Nephron (organoid): ENCODE measurements around the gene DUSP9.
A peak's percentile ranks its signal among the peaks of the same experiment; 100 is the strongest.

ENCODE experiments used
- H3K27ac Mint-ChIP-seq, 3 experiments: 2 replicates each; pipeline ENCODE4 v1.8.0; 2020; ENCODE audit warnings: mixed read lengths in 3 of 3, mild to moderate bottlenecking in 2 of 3, moderate library complexity in 1 of 3
- H3K27me3 Mint-ChIP-seq: 2 replicates; pipeline ENCODE4 v1.8.0; 2021; ENCODE audit warnings: low read depth, mild to moderate bottlenecking, moderate library complexity, mixed read lengths
- H3K36me3 Mint-ChIP-seq: 2 replicates; pipeline ENCODE4 v1.8.0; 2020; ENCODE audit warnings: low read depth, mixed read lengths
- H3K4me1 Mint-ChIP-seq: 2 replicates; pipeline ENCODE4 v1.8.0; 2020; ENCODE audit warnings: mixed read lengths
- H3K4me3 Mint-ChIP-seq, 3 experiments: 2 replicates each; pipeline ENCODE4 v1.8.0; 2020; ENCODE audit warnings: mild to moderate bottlenecking in 3 of 3, mixed read lengths in 3 of 3, moderate library complexity in 2 of 3
- H3K9me3 Mint-ChIP-seq: 2 replicates; pipeline ENCODE4 v1.8.0; 2020; ENCODE audit warnings: mixed read lengths
- TF ChIP-seq, protein P1 (sequence below), 3 experiments: fragments of 200-600 bp; sonication (generic); IDR thresholded peaks; one replicate each; pipeline ENCODE4 v1.5.0; 2021; ENCODE audit warnings: antibody characterized with exemption in 3 of 3; ENCODE audit not compliant: unreplicated experiment in 3 of 3

DUSP9 gene

DNA sequence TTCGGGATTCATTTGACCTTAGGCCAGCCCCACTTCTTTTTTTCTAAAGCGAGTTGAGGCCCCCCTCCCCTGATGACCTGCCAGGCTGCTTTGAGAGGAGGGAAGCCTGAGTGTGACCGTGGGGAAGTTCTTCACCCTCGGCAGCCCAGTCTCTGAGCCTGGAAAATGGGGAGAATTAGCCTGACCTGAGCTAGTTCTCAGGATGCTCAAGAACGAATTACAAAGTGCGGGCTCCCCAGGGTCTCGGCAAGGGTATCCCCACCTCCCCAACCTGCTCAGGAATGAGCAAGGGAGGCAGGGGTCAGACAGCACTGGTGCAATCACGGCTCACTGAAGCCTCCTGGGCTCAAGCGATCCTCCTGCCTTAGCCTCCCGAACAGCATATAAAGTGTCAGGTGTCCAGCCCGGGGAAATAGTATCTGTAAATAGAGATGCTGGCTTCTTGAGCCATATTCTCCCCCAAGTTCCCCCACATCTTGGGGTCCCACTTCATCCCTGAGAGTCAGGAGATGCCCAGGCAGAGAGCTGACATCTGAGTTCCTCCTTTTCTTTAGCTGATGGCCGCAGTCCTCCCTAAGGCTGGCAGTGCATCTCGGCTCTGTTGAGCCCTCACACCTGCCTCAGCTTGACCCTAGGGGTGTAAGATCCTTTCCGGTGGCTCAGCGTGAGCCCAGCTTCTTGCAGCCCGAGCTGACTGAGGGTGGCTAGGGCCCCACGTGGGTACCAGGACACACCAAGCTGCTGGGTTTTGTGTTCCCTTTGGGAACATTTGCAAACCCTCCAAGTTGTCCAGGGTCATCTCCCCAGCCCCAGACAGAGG lies 1.6 kb downstream of the DUSP9 start:
- no peaks in the 10 kb centered on the region for H3K36me3 Mint-ChIP-seq
- peaks cover 42% of the 10 kb centered on the region for H3K27me3 Mint-ChIP-seq
- H3K4me3 Mint-ChIP-seq: peak overlapping the region in 1 of 3 experiments; percentile 37
- TF ChIP-seq, protein P1, sequence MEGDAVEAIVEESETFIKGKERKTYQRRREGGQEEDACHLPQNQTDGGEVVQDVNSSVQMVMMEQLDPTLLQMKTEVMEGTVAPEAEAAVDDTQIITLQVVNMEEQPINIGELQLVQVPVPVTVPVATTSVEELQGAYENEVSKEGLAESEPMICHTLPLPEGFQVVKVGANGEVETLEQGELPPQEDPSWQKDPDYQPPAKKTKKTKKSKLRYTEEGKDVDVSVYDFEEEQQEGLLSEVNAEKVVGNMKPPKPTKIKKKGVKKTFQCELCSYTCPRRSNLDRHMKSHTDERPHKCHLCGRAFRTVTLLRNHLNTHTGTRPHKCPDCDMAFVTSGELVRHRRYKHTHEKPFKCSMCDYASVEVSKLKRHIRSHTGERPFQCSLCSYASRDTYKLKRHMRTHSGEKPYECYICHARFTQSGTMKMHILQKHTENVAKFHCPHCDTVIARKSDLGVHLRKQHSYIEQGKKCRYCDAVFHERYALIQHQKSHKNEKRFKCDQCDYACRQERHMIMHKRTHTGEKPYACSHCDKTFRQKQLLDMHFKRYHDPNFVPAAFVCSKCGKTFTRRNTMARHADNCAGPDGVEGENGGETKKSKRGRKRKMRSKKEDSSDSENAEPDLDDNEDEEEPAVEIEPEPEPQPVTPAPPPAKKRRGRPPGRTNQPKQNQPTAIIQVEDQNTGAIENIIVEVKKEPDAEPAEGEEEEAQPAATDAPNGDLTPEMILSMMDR (IDR thresholded peaks at IDR 0.05; ENCODE audit: unreplicated experiment in 3 of 3): no peak
- H3K9me3 Mint-ChIP-seq: peaks cover 15% of the 10 kb centered on the region
- H3K4me1 Mint-ChIP-seq: no peaks in the 10 kb centered on the region
- H3K27ac Mint-ChIP-seq: no peak overlapping the region

DNA sequence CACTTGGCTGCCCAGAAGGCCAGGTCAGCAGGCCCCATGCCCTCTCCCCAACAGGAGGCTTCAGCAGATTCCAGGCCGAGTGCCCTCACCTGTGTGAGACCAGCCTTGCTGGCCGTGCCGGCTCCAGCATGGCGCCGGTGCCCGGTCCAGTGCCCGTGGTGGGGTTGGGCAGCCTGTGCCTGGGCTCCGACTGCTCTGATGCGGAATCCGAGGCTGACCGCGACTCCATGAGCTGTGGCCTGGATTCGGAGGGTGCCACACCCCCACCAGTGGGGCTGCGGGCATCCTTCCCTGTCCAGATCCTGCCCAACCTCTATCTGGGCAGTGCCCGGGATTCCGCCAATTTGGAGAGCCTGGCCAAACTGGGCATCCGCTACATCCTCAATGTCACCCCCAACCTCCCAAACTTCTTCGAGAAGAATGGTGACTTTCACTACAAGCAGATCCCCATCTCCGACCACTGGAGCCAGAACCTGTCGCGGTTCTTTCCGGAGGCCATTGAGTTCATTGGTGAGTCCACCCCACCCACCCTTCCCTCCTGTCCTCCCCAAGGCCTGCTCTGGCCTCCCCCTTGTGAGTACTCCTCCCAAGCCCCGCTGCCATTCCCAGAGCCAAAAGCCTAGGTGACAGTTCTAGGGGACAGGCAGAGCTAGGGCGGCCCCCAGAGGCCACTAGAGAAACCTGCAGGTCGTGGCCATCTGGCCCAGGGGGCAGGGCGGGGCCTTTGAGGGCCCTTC lies 2.3 kb downstream of the DUSP9 start:
- H3K4me1 Mint-ChIP-seq: no peaks in the 10 kb centered on the region

DNA sequence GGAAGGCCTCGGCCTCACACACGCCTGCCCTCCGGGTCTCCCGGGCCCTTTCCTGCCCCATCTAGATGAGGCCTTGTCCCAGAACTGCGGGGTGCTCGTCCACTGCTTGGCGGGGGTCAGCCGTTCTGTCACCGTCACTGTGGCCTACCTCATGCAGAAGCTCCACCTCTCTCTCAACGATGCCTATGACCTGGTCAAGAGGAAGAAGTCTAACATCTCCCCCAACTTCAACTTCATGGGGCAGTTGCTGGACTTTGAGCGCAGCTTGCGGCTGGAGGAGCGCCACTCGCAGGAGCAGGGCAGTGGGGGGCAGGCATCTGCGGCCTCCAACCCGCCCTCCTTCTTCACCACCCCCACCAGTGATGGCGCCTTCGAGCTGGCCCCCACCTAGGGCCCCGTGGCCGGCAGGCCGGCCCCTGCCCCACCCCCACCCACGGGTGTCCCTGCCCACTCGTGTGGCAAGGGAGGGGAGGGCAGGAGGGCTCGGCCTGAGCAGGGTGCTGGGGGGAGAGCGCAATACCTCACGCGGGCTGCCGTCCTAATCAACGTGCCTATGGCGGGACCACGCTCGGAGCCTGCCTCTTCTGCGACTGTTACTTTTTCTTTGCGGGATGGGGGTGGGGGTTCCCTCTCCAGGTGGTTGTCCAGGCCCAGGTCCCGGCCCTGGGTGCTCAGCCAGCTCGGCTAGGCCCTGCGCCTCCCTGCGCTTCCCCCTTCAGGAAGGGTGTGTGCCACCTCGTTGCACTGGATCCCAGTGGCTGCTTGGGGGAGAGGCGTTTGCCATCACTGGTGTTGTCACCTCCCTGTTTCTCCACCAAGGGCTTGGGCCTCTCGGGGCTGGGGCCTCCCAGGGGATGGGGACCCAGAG lies 3.1 kb downstream of the DUSP9 start:
- TF ChIP-seq, protein P1 (IDR thresholded peaks at IDR 0.05; ENCODE audit: unreplicated experiment in 3 of 3): no peak
- H3K36me3 Mint-ChIP-seq: no peaks in the 10 kb centered on the region
- H3K9me3 Mint-ChIP-seq: peaks cover 27% of the 10 kb centered on the region
- H3K27ac Mint-ChIP-seq: no peak overlapping the region
- no peak overlapping the region for H3K4me3 Mint-ChIP-seq
- H3K27me3 Mint-ChIP-seq: peaks cover 34% of the 10 kb centered on the region
- no peaks in the 10 kb centered on the region for H3K4me1 Mint-ChIP-seq

More for the DNA sequence above, 2.3 kb downstream of the DUSP9 start:
- H3K36me3 Mint-ChIP-seq: no peaks in the 10 kb centered on the region
- H3K27ac Mint-ChIP-seq: no peak overlapping the region
- H3K27me3 Mint-ChIP-seq: peaks cover 38% of the 10 kb centered on the region
- TF ChIP-seq, protein P1 (IDR thresholded peaks at IDR 0.05; ENCODE audit: unreplicated experiment in 3 of 3): peak in 1 of 3 experiments; percentile 26
- H3K4me3 Mint-ChIP-seq: no peak overlapping the region
- H3K9me3 Mint-ChIP-seq: peaks cover 20% of the 10 kb centered on the region

DNA sequence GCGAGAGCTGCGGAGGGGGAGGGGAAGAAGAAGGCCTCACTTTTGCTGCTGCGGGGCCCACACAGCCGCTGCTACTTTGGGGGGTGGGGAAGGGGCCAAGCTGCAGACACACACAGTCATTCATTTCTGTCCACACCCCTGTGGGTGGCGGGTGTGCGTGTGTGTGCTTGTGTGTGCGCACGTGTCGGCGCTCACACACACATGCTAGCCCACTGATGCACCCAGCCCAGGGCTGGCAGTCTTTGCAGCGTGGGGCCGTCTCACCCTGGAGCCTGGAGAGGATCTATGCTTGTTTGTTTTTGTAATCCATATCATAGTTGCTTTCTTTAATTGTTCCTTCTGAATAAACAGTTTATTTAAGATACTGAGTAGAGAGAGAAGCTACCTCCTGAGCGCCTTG lies 4.0 kb downstream of the DUSP9 start:
- peaks cover 29% of the 10 kb centered on the region for H3K9me3 Mint-ChIP-seq
- H3K4me1 Mint-ChIP-seq: no peaks in the 10 kb centered on the region
- TF ChIP-seq, protein P1 (IDR thresholded peaks at IDR 0.05; ENCODE audit: unreplicated experiment in 3 of 3): no peak
- H3K27ac Mint-ChIP-seq: no peak overlapping the region
- peaks cover 26% of the 10 kb centered on the region for H3K27me3 Mint-ChIP-seq
- no peaks in the 10 kb centered on the region for H3K36me3 Mint-ChIP-seq
- no peak overlapping the region for H3K4me3 Mint-ChIP-seq

DNA sequence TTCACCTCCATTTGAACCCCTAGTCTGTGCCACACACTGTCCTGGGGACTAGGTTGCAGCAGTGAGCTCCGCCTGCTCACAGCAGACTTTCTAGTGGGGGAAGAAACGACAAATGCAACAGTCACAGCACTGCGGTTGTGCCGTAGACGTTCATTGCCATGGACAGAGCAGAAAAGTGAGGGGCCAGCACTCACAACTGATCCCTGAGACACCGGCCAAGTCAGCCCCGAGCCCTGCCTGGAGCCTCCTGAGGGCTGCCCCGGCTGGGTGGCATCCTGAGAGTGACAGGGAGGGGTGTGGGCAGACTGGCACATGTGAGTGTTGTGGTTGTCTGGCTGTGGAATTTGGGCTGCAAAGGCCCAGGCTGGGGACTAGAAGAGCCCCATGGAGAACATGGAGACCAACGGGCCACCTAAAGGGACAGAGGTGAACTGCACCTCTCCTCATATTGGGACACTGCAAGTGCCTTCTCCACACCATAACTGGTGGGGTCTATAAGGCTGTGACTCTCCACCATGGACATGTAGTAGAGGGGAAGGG lies 4.6 kb downstream of the DUSP9 start:
- H3K4me3 Mint-ChIP-seq: no peak overlapping the region
- H3K36me3 Mint-ChIP-seq: no peaks in the 10 kb centered on the region
- TF ChIP-seq, protein P1 (IDR thresholded peaks at IDR 0.05; ENCODE audit: unreplicated experiment in 3 of 3): peak in 2 of 3 experiments; percentile 16 to 24
- peaks cover 22% of the 10 kb centered on the region for H3K27me3 Mint-ChIP-seq
- H3K4me1 Mint-ChIP-seq: no peaks in the 10 kb centered on the region
- H3K27ac Mint-ChIP-seq: no peak overlapping the region
- peaks cover 29% of the 10 kb centered on the region for H3K9me3 Mint-ChIP-seq
